PC-3 (cell line): ENCODE measurements around the gene GRIP1. TPM values are rescaled to one million over a fixed set of nuclear protein-coding genes. Genes with fewer than 3 reads are reported as not detected.

Source experiments
- ATAC-seq: fragments of 200-7000 bp; cut with Tn5 transposase; 2 replicates; pipeline ENCODE4 v1.9.1; 2020; ENCODE audit warnings: mild to moderate bottlenecking, moderate library complexity
- BruUV-seq: library from RNA; stranded (reverse); fragments of 400-500 nt; replicated peaks from 2 replicates; lab custom pipeline; 2021; lab: Mats Ljungman, UMichigan
- CTCF ChIA-PET: fragments of 300-600 bp; sonication (Branson Sonifier 250); formaldehyde crosslinking; loops from one replicate; lab custom pipeline; 2022; ENCODE audit warnings: antibody characterized with exemption; lab: Charles Lee
- POLR2A ChIA-PET: fragments of 300-600 bp; sonication (Branson Sonifier 250); formaldehyde crosslinking; loops from one replicate; lab custom pipeline; 2022; ENCODE audit warnings: antibody characterized with exemption; ENCODE audit not compliant: unreplicated experiment; lab: Charles Lee
- DNase-seq: peaks from one replicate; pipeline ENCODE4 v3.0.0-alpha.2; 2015
- H2AFZ ChIP-seq: fragments of 300-600 bp; sonication (generic); 2 replicates; pipeline ENCODE4 v1.6.0; 2016; ENCODE audit warnings: antibody characterized with exemption, low read length
- H3F3A ChIP-seq: fragments of 300-600 bp; sonication (generic); one replicate; pipeline ENCODE4 v1.6.0; 2017; ENCODE audit warnings: antibody characterized with exemption, low read length, control low read depth, mild to moderate bottlenecking; ENCODE audit not compliant: unreplicated experiment
- H3K27ac ChIP-seq: fragments of 300-600 bp; sonication (generic); 2 replicates; pipeline ENCODE4 v1.5.1; 2016; ENCODE audit warnings: mild to moderate bottlenecking, low read length
- H3K27me3 ChIP-seq: fragments of 300-600 bp; sonication (generic); 2 replicates; pipeline ENCODE4 v1.6.1; 2016; ENCODE audit warnings: low read length, mixed read lengths
- H3K36me3 ChIP-seq: fragments of 300-600 bp; sonication (generic); 2 replicates; pipeline ENCODE4 v1.6.1; 2016; ENCODE audit warnings: low read depth, mixed run types, low read length, mixed read lengths
- H3K4me1 ChIP-seq: fragments of 300-600 bp; sonication (generic); 2 replicates; pipeline ENCODE4 v1.5.1; 2016; ENCODE audit warnings: low read length; ENCODE audit not compliant: insufficient read depth
- H3K4me2 ChIP-seq: fragments of 300-600 bp; sonication (generic); 2 replicates; pipeline ENCODE4 v1.6.0; 2016; ENCODE audit warnings: low read length
- H3K4me3 ChIP-seq: fragments of 300-600 bp; sonication (generic); 2 replicates; pipeline ENCODE4 v1.5.1; 2016; ENCODE audit warnings: mild to moderate bottlenecking, low read length, mixed read lengths
- H3K79me2 ChIP-seq: fragments of 300-600 bp; sonication (generic); 2 replicates; pipeline ENCODE4 v1.6.1; 2017; ENCODE audit warnings: low read length, mixed read lengths
- H3K9ac ChIP-seq: fragments of 300-600 bp; sonication (generic); 2 replicates; pipeline ENCODE4 v1.6.0; 2016; ENCODE audit warnings: mild to moderate bottlenecking, low read length
- H3K9me2 ChIP-seq: fragments of 300-600 bp; sonication (generic); replicated peaks from 2 replicates; pipeline ENCODE4 v1.6.1; 2016; ENCODE audit warnings: mixed run types, low read length, mixed read lengths
- H3K9me3 ChIP-seq: fragments of 300-600 bp; sonication (generic); 2 replicates; pipeline ENCODE4 v1.6.1; 2016; ENCODE audit warnings: low read length, mixed read lengths
- H4K20me1 ChIP-seq: fragments of 300-600 bp; sonication (generic); 2 replicates; pipeline ENCODE4 v1.6.1; 2016; ENCODE audit warnings: low read length, mixed read lengths
- CTCF ChIP-seq: fragments of 300-600 bp; sonication (generic); conservative IDR thresholded peaks from 2 replicates; pipeline ENCODE4 v1.5.1; 2017; ENCODE audit warnings: antibody characterized with exemption, low read depth, mild to moderate bottlenecking, low read length
- EZH2 ChIP-seq: fragments of 300-600 bp; sonication (generic); IDR thresholded peaks from one replicate; pipeline ENCODE4 v1.6.1; 2017; ENCODE audit warnings: antibody characterized with exemption, mild to moderate bottlenecking, low read length; ENCODE audit not compliant: unreplicated experiment
- EZH2phosphoT487 ChIP-seq: fragments of 300-600 bp; sonication (generic); IDR thresholded peaks from 2 replicates; pipeline ENCODE4 v1.6.1; 2018; ENCODE audit warnings: mild to moderate bottlenecking, antibody characterized with exemption, low read length, borderline replicate concordance
- intact Hi-C: fragments of 100-400 bp; cut with micrococcal nuclease; formaldehyde crosslinking; loops from 2 replicates; pipeline ENCODE4 v1.9.0; 2023
- total RNA-seq: library from RNA; depleted of rRNA; stranded (reverse); fragments of >200 nt; gene quantifications from 2 replicates; pipeline ENCODE4 v1.2.3, GENCODE V29; 2014

GRIP1 gene
- total RNA-seq, 1 experiment from 2014 or later, result 2.0 TPM

GRCh38 chr12:66725031-66725430 lies 46.2 kb upstream of the GRIP1 start:
- Histone ChIP-seq H2AFZ (no peak overlapping the region), H3K27ac (no peak overlapping the region), H3K9ac (no peak overlapping the region), H3F3A (no peaks in the 10 kb centered on the region), H3K36me3 (no peaks in the 10 kb centered on the region), H3K4me2 (no peak overlapping the region), H3K4me3 (no peak overlapping the region), H3K9me2 (no peaks in the 10 kb centered on the region), H3K9me3 (no peaks in the 10 kb centered on the region), H3K79me2 (no peaks in the 10 kb centered on the region), H3K4me1 (no peaks in the 10 kb centered on the region), H4K20me1 (no peaks in the 10 kb centered on the region), H3K27me3 (no peaks in the 10 kb centered on the region)
- CTCF ChIA-PET, result no interaction called here
- DNase-seq (no peak), ATAC-seq (no peak)
- TF ChIP-seq EZH2 (no peak), CTCF (no peak), EZH2phosphoT487 (no peak)
- POLR2A ChIA-PET, result no interaction called here
- intact Hi-C loops, result no loop called here
- no TSS peak for BruUV-seq

- no peak overlapping the region for H3K4me3 ChIP-seq
- H3K79me2 ChIP-seq, result no peaks in the 10 kb centered on the region
- H3K36me3 ChIP-seq, result no peaks in the 10 kb centered on the region
- no peaks in the 10 kb centered on the region for H3K27me3 ChIP-seq
- no peak overlapping the region for H3K9ac ChIP-seq
- no peaks in the 10 kb centered on the region for H4K20me1 ChIP-seq
- H3K9me3 ChIP-seq, result no peaks in the 10 kb centered on the region
- H3K9me2 ChIP-seq, result no peaks in the 10 kb centered on the region
- intact Hi-C loops, result no loop called here
- H3K27ac ChIP-seq, result no peak overlapping the region
- POLR2A ChIA-PET, result no interaction called here
- H3K4me2 ChIP-seq, result no peak overlapping the region
- DNase-seq (no peak), ATAC-seq (no peak)
- no peaks in the 10 kb centered on the region for H3F3A ChIP-seq
- CTCF ChIA-PET, result no interaction called here
- TF ChIP-seq CTCF, result no peak
- TF ChIP-seq EZH2phosphoT487, result no peak
- no peak for TF ChIP-seq EZH2
- H2AFZ ChIP-seq, result no peak overlapping the region
- H3K4me1 ChIP-seq, result no peaks in the 10 kb centered on the region
- BruUV-seq, result no TSS peak
Measured at GRCh38 chr12:66724616-66725015, 45.7 kb upstream of the GRIP1 start.

GRCh38 chr12:66724026-66724425 lies 45.1 kb upstream of the GRIP1 start:
- H3F3A ChIP-seq, result no peaks in the 10 kb centered on the region
- H3K4me2 ChIP-seq, result no peak overlapping the region
- ChIA-PET CTCF (no interaction called here), POLR2A (no interaction called here)
- no peaks in the 10 kb centered on the region for H4K20me1 ChIP-seq
- H3K4me1 ChIP-seq, result no peaks in the 10 kb centered on the region
- H3K4me3 ChIP-seq, result no peak overlapping the region
- H3K9ac ChIP-seq, result no peak overlapping the region
- H3K9me2 ChIP-seq, result no peaks in the 10 kb centered on the region
- no peak for TF ChIP-seq CTCF
- TF ChIP-seq EZH2phosphoT487, result no peak
- TF ChIP-seq EZH2, result no peak
- H2AFZ ChIP-seq, result no peak overlapping the region
- no peaks in the 10 kb centered on the region for H3K27me3 ChIP-seq
- H3K9me3 ChIP-seq, result no peaks in the 10 kb centered on the region
- ATAC-seq, result no peak
- H3K79me2 ChIP-seq, result no peaks in the 10 kb centered on the region
- intact Hi-C loops, result no loop called here
- no peak for DNase-seq
- no peak overlapping the region for H3K27ac ChIP-seq
- no TSS peak for BruUV-seq
- H3K36me3 ChIP-seq, result no peaks in the 10 kb centered on the region
